HG03066 (cell line): ENCODE results near the gene GMPR2.

ENCODE experiments used
- ATAC-seq: cut with Tn5 transposase; IDR thresholded peaks from one replicate; pipeline ENCODE4 v1.9.1; 2021; ENCODE audit warnings: low read depth; ENCODE audit not compliant: unreplicated experiment

The GMPR2 gene

DNA sequence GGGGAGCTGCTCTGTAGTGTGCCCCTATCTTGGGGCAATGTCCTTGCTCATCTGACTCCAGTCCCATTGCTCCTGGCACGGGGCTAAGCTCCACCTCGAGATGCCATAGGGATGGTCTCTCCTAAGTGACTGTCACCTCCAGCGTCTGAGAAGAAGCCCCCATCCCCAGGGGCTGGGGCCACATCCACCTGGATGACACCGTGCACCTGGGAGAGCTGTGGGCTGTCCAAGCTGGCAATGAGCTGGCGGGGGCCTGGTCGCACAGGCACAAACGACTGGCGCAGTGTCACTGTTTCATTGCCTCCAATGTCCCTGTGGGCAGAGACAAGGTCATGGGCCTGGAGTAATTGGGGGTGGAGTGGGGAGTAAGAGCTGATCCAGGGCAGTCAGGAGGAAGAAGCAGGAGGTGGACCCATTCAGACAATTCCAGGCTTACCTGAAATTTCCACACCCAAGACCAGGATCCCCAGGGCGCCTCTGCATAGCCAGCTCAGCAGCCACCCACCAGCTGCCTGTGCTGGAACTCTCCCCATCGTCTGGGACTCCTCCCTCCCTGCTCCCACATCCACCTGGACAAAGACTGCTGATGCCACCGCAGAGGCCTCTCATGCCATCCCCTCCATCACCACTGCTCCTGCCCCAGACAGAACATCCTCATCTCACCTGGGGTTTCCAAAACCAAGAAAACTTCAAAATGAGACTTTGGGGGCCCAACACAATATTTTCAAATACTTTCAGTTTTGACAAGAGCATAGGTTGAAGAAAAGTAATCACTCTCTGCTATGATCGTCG, 16.7 kb downstream of the GMPR2 start:
- ATAC-seq: no peak

DNA sequence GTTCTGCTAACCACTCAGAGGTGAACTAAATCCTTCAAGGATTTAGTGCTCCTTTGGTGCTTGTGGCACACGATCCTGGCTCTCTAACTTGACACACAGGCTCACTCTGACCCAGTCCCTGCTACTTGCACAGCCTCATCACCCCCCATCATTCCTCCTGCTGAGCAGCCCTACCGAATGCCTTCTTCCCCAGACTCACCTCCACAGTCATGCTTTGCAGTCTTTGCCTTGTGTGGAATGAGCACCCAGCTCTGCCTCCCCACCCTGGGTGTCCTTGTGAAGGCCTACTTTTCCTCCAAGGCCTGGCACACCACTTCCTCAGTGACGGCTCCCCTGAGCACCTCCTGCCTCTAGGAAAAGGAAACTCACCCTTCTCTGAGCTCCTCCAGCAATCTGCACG, 17.6 kb downstream of the GMPR2 start:
- no peak for ATAC-seq

DNA sequence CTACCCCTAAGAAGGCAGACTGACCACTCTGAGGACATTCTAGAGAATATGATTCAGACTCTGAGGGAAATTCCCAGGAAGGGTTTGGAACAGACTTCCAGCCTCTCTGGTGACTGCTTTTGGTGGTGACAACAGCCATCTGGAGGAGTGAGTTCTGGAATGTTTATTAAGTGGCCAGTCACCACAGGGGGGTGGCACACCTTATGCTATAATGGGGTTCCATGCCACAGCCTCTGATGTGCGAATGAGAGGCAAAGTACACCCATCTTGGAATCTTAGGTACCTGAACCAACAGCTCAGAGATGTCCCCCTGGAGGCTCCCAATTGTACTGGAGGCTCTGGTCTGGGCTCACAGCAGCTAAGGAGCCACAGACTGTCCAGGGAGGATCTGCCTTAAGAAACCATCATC, 19.2 kb downstream of the GMPR2 start:
- ATAC-seq: no peak

DNA sequence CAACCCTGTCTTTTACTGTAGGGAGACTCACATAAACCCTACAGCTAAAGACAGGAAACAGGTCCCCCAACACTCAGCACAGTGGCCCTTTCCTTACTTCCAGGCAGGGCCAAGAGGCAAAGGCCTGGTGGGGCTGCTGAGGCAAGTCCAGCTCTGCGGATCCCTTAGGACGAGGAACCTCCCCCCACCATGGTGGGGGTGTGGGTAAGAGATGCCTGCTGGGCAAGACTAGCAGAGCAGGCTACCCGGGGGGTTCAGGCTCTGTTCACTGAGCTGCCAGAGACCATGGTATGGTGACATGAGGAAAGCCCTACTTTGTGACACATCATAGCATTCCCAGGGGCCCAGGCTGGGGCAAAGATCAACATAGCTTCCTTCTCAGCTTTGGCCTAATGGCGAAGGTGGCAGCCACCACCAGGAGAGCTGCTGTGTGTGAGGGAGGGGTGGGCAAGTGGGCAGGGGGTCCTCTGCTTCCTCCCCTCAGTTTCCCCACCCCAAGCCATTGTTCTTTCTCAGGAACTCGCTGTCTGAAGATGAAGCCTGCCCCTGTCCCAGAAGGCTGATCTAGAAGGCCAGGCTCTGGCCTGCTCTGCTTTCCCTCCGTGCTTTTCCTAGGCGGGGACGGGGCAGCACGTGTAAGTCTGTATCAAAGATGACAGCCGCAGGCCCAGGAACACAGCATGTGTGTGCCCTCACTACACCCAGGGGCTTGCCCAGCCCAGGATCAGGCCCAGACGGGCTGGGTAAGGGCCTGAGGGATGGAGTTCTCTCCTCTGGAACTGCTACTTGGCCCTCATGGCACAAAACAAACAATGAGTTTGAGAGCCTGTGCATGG, 19.8 kb downstream of the GMPR2 start:
- ATAC-seq: no peak

DNA sequence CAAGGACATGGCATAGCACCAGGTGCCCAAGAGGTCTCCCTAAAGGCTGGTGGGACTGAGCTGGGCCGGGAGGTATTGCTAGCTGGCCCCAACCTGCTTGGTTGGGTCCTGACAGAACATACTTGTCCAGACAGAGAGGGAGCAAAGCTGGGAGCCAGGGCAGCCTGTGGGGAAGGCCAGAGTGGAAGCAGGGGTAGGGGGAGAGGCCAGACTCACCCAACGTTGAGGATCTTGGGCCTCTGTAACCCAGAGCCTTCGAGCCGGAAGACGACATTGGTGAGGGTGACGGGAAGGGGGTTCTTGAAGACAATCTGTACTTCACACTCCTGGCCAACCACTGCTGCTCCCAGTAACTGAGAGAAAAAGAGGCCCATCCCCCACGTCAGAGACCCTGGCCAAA, 21.2 kb downstream of the GMPR2 start:
- no peak for ATAC-seq

DNA sequence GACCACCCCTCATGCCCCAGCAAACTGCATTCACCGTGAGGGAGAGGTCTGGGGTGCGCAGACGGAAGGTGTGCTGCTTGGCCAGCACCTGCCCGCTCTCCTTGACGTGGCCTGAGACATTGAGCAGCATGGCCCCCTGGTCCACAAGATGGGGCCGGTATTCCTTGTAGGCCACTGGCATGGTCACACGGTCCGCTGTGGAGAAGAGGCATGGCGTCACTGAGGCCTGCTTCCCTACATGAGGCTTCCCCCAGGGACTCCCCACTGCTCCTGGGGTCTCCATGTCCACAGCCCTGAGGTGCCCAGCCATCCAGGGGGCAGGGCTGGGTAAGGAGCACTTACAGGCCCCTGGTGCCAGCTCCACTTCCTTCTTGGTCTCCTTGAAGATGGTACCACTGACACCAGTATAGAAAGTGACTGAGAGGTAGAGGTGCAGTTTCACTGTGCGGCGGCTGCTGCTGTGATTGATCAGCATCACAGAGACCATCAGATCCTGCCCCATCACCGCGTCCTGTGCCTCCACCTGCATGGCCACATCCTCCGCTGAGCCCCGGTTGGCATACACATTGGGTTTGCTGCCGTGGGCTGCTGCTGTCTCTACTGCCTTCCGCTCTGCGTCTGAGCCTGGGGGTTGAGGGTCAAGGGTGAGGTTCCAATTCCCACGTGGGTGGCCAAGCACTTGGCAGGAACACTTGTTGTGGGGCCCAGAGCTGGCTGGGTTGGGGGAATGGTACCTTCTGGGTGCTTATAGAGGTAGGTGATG, 22.1 kb downstream of the GMPR2 start:
- no peak for ATAC-seq

DNA sequence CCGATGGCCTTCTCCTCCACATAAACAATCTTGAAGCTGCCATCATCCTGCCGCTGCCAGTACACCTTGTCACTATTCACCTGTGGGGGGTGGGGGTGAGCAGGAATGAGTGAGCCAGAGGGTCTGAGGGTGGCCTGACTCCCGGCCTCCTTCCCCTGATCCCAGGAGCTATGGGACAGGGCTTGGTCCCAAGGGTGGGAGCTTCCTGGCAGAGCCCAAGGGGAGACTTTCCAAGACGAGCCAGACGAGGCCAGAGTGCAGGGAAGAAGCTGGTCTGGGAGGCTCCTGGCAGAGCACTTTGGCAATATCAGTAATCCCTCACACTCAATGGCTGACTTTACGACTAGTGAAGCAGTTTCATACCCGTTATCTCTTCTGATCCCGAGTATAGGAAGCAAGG, 22.7 kb downstream of the GMPR2 start:
- no peak for ATAC-seq

DNA sequence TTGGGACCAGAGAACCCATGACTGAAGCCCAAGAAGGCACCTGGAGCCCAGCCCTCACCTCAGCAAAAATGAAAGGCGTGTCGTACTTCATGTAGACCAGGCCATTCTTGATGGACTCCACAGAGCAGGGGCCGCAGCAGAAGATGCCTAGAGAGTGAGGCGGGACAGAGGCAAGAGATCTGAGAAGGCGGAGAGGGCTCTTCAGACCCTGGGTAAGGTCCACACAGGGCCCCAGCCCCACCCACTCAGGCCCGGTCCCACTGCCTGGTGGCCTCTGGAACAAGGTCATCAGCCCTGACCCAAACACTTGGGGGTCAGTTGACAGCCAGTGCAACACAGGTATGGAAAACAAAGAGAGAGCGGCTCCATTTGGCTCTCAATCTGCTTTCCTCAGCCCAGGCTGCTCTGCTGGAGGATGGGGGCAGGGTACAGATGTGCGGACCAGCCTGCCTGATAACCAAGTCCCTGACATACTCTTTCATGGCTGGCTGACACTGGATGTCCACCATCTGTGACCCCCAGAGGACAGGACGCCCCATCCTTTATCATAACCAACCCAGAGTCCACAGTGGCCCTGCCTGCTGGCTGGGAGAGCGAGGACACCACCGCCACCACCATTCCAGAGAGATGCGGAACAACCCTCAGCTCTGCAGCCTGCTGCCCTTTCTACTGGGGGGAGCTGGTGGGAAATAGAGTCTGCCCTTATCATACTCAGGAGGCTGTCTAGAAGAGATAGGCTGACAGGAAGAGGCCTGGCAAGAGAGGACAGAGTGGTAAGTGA, 23.4 kb downstream of the GMPR2 start:
- no peak for ATAC-seq

DNA sequence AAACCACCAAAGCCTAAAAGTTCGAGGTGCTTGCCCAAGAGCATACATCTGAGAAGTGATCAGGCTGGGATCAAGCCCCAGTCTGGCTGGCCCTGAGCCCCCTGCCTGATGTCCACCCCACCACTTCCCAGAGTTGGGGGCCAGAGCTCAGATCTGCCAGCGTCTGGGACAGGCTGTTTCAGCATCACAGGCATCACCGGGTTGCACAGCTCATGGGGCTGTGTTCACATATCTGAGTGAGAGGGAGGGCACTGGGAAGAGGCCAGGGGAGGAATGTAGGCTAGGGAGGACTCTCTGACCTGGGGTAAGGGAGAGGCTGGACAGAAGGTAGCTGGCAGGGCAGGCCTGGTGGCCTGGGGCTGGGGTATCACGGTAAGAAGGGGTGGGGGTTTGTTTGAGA, 24.2 kb downstream of the GMPR2 start:
- ATAC-seq: no peak

DNA sequence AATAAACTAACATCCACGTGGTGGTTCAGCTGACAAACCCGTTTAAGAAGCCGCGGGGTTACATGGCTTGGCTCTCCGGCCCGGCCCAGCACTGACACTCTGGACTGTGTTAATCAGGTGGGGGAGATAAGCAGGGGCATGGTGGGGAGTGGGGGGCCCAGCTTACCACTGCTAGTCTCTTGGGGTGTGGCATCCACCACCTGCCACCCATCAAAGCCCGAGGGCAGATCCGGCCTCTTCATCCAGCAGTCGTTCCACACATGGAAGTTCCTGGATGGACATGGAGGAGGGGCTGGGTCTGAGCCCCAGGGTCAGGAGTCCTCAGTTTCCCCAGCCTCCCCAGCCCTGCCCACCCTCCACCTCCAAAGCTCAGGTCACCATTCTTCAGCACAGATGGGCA, 25.4 kb downstream of the GMPR2 start:
- no peak for ATAC-seq

DNA sequence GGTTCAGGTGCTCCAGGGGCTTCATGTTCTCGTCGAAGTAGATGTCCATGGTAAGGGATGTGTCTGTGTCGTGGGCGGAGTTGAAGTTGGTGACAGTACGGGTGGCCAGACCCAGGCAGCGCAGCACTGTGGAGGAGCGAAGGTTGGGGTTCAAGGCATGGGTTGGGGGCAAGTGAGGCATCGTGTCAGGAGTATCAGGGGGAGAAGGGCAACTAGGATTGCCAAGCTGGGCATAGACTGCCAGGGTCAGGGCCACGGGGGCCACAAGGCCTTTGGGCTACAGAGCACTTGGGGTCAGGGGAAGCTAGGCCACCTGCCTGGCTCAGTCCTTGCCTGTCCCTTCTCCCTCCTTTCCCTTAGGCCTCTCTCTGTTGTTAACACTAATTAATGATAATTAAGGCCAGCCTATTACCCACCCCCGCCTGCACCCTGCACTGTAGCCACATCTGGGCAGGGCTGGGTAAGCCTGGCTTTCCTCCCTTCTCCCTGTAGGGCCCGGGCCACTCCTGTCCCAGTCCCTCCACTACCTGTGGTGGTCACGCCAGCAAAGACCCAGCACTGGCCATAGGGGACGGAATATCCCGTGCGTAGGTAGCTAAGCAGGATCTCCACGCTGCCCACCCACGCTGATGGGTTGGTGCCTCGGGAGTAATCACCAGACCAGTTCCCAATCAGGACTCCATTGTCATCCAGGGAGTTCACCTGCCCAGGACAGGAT, 26.0 kb downstream of the GMPR2 start:
- no peak for ATAC-seq

DNA sequence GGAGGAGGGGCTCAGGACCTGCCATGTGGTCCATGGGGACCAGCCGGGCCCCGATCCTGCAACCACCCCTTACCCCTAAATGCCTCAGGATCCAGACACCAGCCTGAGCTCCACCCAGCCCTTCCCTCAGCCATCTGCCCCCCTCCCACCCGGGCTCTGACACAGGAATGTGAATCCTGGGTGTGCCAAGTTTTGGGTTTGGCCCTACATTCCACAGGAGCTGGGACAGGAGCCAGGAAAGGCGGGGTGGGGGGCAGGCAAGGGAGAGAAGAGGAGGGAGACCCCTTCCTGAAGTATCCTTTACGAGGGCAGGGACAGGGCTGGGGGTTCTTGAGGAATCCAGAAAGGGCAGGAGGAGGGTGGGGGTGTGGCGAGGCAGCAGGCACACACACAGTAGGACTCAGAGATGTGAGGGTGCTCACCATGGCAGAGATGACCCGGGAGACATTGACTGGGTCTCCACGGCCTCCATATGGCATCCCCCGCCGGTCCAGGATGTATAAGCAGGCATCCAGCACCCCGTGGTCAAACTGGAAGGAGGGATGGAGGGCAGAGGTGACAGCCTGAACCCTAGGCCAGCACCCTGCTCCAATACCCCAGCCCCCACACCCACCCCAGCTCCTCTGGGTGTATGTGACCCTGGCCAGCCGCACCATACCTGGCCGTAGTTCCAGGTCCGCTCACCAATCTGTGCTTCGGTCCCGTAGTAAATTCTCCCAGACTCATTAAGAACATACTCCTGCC, 26.7 kb downstream of the GMPR2 start:
- ATAC-seq: no peak

DNA sequence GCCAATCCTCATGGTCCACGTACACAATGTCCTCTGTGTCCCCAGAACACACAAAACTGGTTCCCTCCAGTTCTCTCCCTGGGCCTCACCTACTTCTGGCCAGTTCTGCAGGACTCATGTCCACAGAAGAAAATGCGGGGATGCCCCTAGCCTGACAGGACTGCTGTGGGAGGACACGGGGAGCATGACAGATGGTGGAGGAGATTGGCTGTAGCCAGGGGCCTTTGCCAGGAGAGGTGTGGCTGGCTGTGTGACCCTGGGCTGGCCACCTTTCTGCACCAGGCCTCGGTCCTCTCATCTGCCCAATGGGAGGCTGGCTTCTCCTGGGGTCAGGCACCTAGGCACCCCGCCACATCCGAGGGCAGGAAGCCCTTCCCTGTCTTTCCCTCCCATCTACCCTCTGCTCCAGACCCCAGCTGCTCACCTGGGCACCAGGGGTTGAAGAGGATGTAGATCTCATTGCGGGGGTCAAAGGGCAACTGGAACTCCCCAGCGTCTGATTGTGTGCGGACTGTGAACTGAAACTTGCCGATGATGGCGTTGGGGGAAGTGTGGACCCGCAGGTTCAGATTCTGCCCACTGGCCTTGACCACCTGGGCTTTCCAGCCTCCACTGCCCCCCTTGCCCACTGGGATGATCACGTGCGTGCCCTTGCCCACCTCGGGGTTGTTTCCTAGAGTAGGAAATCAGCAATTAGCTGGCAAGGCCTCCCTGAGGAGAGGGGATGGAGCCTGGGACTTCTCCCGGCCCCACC, 27.5 kb downstream of the GMPR2 start:
- ATAC-seq: no peak

DNA sequence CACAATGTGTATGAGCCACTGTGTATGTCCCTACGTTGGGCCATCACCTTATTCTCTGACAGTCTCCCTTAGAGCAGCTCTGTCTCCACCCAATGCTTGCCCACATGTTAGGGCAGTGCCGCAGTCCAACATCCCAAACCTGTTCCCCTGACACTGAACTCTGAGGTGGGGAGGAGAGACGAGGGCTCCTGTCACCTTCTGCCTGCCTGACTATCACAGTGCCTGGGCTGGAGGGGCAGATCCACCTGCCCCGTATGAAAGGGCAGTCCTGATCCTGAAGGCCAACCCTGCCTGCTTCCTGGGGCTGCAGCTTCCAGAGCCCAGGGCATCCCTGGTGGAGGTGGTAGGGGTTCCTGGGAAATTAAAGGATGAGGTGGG, 28.0 kb downstream of the GMPR2 start:
- no peak for ATAC-seq

DNA sequence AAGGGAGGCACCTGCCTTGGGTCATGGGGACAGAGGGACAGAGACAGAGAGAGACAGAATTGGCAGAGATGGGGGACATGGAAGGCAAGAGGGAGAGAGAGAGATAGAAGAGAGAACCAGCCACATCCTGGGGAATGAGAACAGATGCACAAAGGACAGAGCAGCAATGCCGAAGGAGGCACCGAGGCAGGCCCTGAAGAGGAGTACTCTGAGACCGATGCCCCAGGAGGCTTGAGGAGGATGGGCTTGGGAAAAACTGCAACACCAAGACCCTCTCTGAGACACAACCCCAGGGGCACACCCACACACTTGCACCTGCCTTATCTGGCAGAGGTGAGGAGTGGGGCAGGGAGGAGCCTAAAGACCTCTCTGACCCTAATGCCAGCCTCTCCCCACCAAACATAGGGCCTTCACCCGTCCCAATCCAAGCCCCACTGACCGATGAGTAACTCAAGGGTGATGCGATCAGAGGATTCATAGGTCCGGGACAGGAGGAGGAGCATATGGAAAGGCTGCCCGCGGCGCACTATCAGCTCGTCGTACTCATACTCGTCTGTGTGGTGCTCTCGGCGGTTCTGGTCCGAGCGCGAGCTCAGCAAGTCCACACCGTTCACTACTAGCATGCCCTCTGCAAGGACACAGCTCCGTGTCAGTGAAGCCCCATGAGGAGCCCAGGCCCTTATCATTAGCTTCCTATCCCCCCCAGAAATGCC, 28.7 kb downstream of the GMPR2 start:
- no peak for ATAC-seq

DNA sequence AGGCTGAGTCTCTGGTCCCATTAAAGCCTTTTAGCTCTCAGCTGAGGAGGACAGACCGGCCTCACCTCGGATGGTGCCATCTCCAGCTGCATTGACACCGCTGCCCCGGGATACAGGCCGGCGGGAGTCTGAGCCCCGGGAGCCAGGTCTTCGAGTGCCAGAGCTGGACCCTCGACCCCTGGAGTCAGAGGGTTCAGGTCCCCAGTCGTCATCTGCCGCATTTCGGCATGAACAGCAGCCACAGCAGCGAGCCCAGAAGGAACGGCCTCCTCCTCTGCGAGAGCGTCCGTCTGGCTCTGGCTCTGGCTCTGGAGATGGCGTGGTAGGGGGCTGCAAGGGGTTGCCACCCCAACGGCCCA, 29.2 kb downstream of the GMPR2 start:
- no peak for ATAC-seq

DNA sequence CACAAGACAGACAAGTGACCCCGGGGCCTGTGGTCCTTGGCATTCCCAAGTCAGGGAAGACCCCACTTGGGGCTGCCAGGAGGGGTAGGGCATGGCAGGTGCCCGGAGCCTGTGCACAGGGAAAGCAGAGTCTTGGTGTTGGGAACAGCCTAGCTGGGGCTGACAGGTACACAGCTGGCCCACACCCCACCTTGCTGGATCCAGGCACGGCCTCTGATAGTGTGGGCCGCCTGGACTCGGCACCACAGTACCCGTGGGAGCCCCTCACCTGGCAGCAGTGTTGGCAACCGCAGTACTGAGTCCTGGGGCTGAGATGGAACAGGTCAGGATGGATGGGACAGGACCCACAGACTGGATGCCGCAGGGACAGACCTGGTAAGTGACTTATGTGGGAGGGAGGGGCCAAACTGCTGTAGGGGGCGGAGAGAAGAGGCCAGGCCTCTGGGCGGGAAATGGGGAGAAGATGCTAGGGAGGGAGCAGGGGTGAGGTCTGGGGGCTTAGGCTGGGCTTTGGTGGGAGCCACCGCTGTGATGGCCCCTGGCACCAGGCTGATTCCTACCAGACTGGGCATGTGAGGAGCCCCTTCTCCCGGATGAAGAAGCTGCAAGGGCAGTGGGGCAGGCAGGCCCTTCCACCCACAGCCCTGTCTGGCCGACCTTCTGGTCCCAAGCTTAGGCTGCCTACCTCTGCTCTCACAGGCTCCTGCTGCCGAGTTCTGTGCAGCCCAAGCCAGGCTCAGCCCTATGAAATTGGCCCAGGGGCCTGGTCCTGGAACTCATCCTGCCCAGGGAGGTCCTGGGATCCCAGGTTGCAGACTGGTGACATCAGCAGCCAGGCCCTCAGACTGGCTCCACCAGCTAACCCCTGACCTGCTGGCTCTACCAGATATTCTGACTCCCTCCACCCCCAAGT, 30.3 kb downstream of the GMPR2 start, which contains the start of gene TGM1:
TSS of gene TGM1 (minus strand) at position 357 of the 913 bp plus-strand sequence. CDS start 825 bp downstream, outside the sequence.
- ATAC-seq: no peak
